Natural killer cell (primary cell): ENCODE data around the gene CASP2. TPM values are rescaled to one million over a fixed set of nuclear protein-coding genes. Genes with fewer than 3 reads are reported as not detected.

ENCODE experiments used
- ATAC-seq, 3 donors: fragments of 150-1000 bp in 2 of 3; fragments of 200-7000 bp in 1 of 3; cut with Tn5 transposase; 1 replicate in 1 of 3; 2 replicates in 2 of 3; pipeline ENCODE4 v1.10.0; 2021; ENCODE audit warnings: mild to moderate bottlenecking in 2 of 3, moderate library complexity in 2 of 3
- DNase-seq, 2 donors: peaks; one replicate each; pipeline versions ENCODE4 v3.0.0 to v3.0.0-alpha.2; 2013 to 2021; ENCODE audit warnings: mixed read lengths in 1 of 2
- H3K27ac ChIP-seq: one replicate; pipeline ENCODE4 v1.5.1; 2013; ENCODE audit warnings: mild to moderate bottlenecking, low read length
- H3K27me3 ChIP-seq: one replicate; pipeline ENCODE4 v1.6.1; 2013; ENCODE audit warnings: low read length; ENCODE audit not compliant: control insufficient read depth, insufficient read depth
- H3K36me3 ChIP-seq: one replicate; pipeline ENCODE4 v1.6.1; 2013; ENCODE audit warnings: low read length; ENCODE audit not compliant: control insufficient read depth, insufficient read depth
- H3K4me1 ChIP-seq: one replicate; pipeline ENCODE4 v1.6.1; 2013; ENCODE audit warnings: low read length; ENCODE audit not compliant: control insufficient read depth, insufficient read depth
- H3K4me3 ChIP-seq: one replicate; pipeline ENCODE4 v1.5.1; 2013; ENCODE audit warnings: low read length
- H3K9me3 ChIP-seq: one replicate; pipeline ENCODE4 v1.6.1; 2013; ENCODE audit warnings: low read length; ENCODE audit not compliant: control insufficient read depth, insufficient read depth
- H3K27ac Mint-ChIP-seq, 2 donors: one replicate each; pipeline ENCODE4 v1.8.0; 2022; ENCODE audit warnings: mild to moderate bottlenecking in 2 of 2, mixed read lengths in 2 of 2, moderate library complexity in 1 of 2
- H3K27me3 Mint-ChIP-seq, 2 donors: one replicate each; pipeline ENCODE4 v1.8.0; 2022; ENCODE audit warnings: low read depth in 2 of 2, mixed read lengths in 2 of 2
- H3K36me3 Mint-ChIP-seq: one replicate; pipeline ENCODE4 v1.8.0; 2022; ENCODE audit warnings: mixed read lengths
- H3K4me1 Mint-ChIP-seq, 2 donors: one replicate each; pipeline ENCODE4 v1.8.0; 2022; ENCODE audit warnings: mixed read lengths in 2 of 2
- H3K4me3 Mint-ChIP-seq: one replicate; pipeline ENCODE4 v1.8.0; 2022; ENCODE audit warnings: mild to moderate bottlenecking, moderate library complexity, mixed read lengths
- H3K9me3 Mint-ChIP-seq, 2 donors: one replicate each; pipeline ENCODE4 v1.8.0; 2022; ENCODE audit warnings: mixed read lengths in 2 of 2
- WGBS: methylation state at CpG from one replicate; pipeline ENCODE4 v1.1.7; 2013; ENCODE audit warnings: missing lambda C conversion rate; ENCODE audit not compliant: insufficient coverage; 5-methylcytosine and 5-hydroxymethylcytosine counted together
- intact Hi-C: fragments of 100-400 bp; cut with micrococcal nuclease; formaldehyde crosslinking; loops from one replicate; pipeline ENCODE4 v1.14.2; 2022
- total RNA-seq, 4 donors: library from RNA; stranded (reverse); fragments of 120-200 nt in 1 of 4; gene quantifications; one replicate each; pipeline versions ENCODE4 v1.2.3 to v1.2.4, GENCODE V29; 2013 to 2022
- TF ChIP-seq, protein P1 (sequence below): fragments of 200-600 bp; IDR thresholded peaks from one replicate; pipeline ENCODE4 v1.8.0; 2022; ENCODE audit warnings: antibody characterized with exemption

Gene CASP2
- total RNA-seq, 3 donors from 2014 or later (not counting 1 experiment from before 2014, with no cell fraction given) = 36.7 to 60.5 (median 54.7) TPM

DNA sequence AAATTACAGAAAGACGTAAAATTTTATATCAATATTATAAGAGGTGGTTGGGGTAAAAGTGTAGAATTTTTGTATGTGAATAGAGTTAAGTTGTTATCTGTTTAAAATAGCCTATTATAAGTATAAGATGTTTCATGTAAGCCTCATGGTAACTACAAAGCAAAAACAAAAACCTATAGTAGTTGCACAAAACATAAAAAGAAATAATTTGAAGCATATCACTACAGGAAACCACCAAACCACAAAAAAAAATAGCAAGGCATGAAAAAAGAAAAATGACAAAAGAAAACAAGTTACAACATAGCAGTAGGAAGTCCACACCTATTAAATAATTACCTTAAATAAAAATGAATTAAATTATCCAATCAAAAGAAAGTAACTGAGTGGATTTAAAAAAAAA, 37.3 kb upstream of the CASP2 start:
- peak overlapping the region; percentile 35 for H3K4me3 Mint-ChIP-seq
- H3K27me3 ChIP-seq = no peaks in the 10 kb centered on the region
- peak in 1 of 2 donors; percentile 67 for DNase-seq
- H3K4me1 ChIP-seq = peaks cover 7% of the 10 kb centered on the region
- peaks cover 0 to 7% of the 10 kb centered on the region in 2 donors for H3K27me3 Mint-ChIP-seq
- intact Hi-C loops = no loop called here
- no peak overlapping the region for H3K4me3 ChIP-seq
- H3K9me3 Mint-ChIP-seq = peaks cover 0 to 5% of the 10 kb centered on the region in 2 donors
- H3K36me3 Mint-ChIP-seq = peaks cover 6% of the 10 kb centered on the region
- peak in 1 of 3 donors; percentile 21 for ATAC-seq
- TF ChIP-seq, protein P1, sequence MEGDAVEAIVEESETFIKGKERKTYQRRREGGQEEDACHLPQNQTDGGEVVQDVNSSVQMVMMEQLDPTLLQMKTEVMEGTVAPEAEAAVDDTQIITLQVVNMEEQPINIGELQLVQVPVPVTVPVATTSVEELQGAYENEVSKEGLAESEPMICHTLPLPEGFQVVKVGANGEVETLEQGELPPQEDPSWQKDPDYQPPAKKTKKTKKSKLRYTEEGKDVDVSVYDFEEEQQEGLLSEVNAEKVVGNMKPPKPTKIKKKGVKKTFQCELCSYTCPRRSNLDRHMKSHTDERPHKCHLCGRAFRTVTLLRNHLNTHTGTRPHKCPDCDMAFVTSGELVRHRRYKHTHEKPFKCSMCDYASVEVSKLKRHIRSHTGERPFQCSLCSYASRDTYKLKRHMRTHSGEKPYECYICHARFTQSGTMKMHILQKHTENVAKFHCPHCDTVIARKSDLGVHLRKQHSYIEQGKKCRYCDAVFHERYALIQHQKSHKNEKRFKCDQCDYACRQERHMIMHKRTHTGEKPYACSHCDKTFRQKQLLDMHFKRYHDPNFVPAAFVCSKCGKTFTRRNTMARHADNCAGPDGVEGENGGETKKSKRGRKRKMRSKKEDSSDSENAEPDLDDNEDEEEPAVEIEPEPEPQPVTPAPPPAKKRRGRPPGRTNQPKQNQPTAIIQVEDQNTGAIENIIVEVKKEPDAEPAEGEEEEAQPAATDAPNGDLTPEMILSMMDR = no peak
- peaks cover 27 to 35% of the 10 kb centered on the region in 2 donors for H3K4me1 Mint-ChIP-seq
- no CpG with 5 or more reads among the region's 1 CpG for WGBS
- no peaks in the 10 kb centered on the region for H3K36me3 ChIP-seq
- H3K9me3 ChIP-seq = peaks cover 3% of the 10 kb centered on the region
- no peak overlapping the region for H3K27ac ChIP-seq
- peak overlapping the region in 1 of 2 donors; percentile 6 for H3K27ac Mint-ChIP-seq

DNA sequence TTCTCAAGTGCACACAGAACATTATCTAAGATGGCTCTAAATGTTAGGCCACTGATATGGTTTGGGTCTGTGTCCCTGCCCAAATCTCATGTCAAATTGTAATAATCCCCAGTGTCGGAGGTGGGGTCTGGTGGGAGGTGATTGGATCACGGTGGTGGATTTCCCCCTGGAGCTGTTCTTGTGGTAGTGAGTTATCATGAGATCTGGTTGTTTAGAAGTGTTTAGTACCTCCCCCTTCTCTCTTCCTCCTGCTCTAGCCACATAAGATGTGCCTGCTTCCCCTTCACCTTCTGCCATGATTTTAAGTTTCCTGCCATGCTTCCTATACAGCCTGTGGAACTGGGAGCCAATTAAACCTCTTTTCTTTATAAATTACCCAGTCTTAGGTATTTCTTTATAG, 36.1 kb upstream of the CASP2 start:
- Mint-ChIP-seq H3K27me3 (peaks cover 0 to 3% of the 10 kb centered on the region in 2 donors), H3K36me3 (peaks cover 6% of the 10 kb centered on the region), H3K9me3 (peaks cover 0 to 5% of the 10 kb centered on the region in 2 donors), H3K4me1 (peaks cover 27 to 31% of the 10 kb centered on the region in 2 donors), H3K4me3 (no peak overlapping the region), H3K27ac (no peak overlapping the region)
- TF ChIP-seq, protein P1 = no peak
- DNase-seq (peak in 1 of 2 donors; percentile 53), ATAC-seq (no peak)
- Histone ChIP-seq H3K27me3 (no peaks in the 10 kb centered on the region), H3K9me3 (peaks cover 3% of the 10 kb centered on the region), H3K27ac (no peak overlapping the region), H3K36me3 (no peaks in the 10 kb centered on the region), H3K4me1 (peaks cover 7% of the 10 kb centered on the region), H3K4me3 (no peak overlapping the region)
- WGBS = 60% methylated on average over 1 of the region's 2 CpGs
- intact Hi-C loops = no loop called here

DNA sequence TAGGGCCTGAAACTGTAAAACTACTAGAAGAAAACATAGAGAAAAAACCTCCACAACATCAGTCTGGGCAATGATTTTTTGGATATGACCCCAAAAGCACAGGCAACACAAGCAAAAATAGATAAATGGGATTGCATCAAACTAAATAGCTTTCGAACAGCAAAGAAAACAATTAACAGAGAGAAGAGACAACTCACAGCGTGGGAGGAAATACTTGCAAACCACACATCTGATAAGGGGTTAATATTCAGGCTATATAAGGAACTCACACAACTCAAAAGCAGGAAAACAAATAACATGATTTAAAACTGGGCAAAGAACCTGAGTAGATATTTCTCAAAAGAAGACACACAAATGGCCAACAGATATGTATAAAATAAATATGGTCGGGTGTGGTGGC, 32.6 kb upstream of the CASP2 start:
- Histone ChIP-seq H3K4me1 (peaks cover 7% of the 10 kb centered on the region), H3K36me3 (no peaks in the 10 kb centered on the region), H3K4me3 (no peak overlapping the region), H3K9me3 (peaks cover 3% of the 10 kb centered on the region), H3K27ac (no peak overlapping the region), H3K27me3 (no peaks in the 10 kb centered on the region)
- TF ChIP-seq, protein P1 = no peak
- H3K27me3 Mint-ChIP-seq = no peaks in the 10 kb centered on the region
- no peak overlapping the region for H3K4me3 Mint-ChIP-seq
- H3K27ac Mint-ChIP-seq = no peak overlapping the region
- no peaks in the 10 kb centered on the region for H3K36me3 Mint-ChIP-seq
- H3K4me1 Mint-ChIP-seq = peaks cover 22% of the 10 kb centered on the region in 2 donors
- intact Hi-C loops = no loop called here
- no peak for ATAC-seq
- no peak for DNase-seq
- no peaks in the 10 kb centered on the region for H3K9me3 Mint-ChIP-seq
- 86% methylated on average over 1 of the region's 3 CpGs for whole genome bisulfite sequencing

DNA sequence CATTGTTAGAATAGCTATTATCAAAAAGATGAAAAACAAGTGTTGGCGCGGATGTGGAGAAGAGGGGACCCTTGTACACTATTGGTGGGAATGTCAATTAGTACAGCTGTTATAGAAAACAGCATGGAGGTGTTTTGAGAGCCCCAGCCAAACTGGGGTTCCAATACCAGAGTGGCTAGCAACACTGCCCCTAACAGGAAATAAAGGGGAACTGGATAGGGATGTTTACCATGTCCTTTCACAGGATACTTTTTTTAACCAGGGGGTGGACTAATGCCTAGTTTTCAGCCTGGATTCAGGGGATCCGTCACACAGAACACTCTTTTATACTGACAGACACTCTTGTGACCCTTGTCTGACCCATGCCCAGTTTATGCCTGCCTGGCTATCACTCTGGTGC, 31.8 kb upstream of the CASP2 start:
- H3K9me3 ChIP-seq = peaks cover 3% of the 10 kb centered on the region
- 100% methylated on average over 3 of the region's 3 CpGs for WGBS
- DNase-seq (no peak), ATAC-seq (no peak)
- no peak overlapping the region for H3K4me3 ChIP-seq
- H3K36me3 ChIP-seq = no peaks in the 10 kb centered on the region
- peak overlapping the region; percentile 13 for H3K27ac ChIP-seq
- no peaks in the 10 kb centered on the region for H3K27me3 ChIP-seq
- intact Hi-C loops = no loop called here
- TF ChIP-seq, protein P1 = no peak
- H3K4me3 Mint-ChIP-seq = no peak overlapping the region
- no peaks in the 10 kb centered on the region for H3K36me3 Mint-ChIP-seq
- H3K27me3 Mint-ChIP-seq = no peaks in the 10 kb centered on the region
- H3K27ac Mint-ChIP-seq = no peak overlapping the region
- peaks cover 7% of the 10 kb centered on the region for H3K4me1 ChIP-seq
- H3K4me1 Mint-ChIP-seq = peaks cover 15 to 16% of the 10 kb centered on the region in 2 donors
- no peaks in the 10 kb centered on the region for H3K9me3 Mint-ChIP-seq
